Effector memory CD8-positive, alpha-beta T cell (primary cell): Measurements from ENCODE around the gene SEMA7A.
A peak's percentile ranks its signal among the peaks of the same experiment; 100 is the strongest.
"Not testable (repeated sequence)": the region's sequence is repeated elsewhere in the genome, so short reads cannot be mapped to it uniquely, and the experiment has no call there.

Source experiments
- ATAC-seq: fragments of 150-1000 bp; cut with Tn5 transposase; replicated peaks from 2 replicates; pipeline ENCODE4 v1.10.0; 2021; ENCODE audit warnings: mild to moderate bottlenecking, moderate library complexity
- DNase-seq, 3 experiments: peaks; one replicate each; pipeline ENCODE4 v3.0.0; 2021
- H3K27ac Mint-ChIP-seq, 2 donors: one replicate each; pipeline ENCODE4 v1.8.0; 2022; ENCODE audit warnings: mild to moderate bottlenecking in 2 of 2, mixed read lengths in 2 of 2, moderate library complexity in 2 of 2
- H3K27me3 Mint-ChIP-seq, 2 donors: one replicate each; pipeline ENCODE4 v1.8.0; 2022; ENCODE audit warnings: mixed read lengths in 2 of 2
- H3K36me3 Mint-ChIP-seq: one replicate; pipeline ENCODE4 v1.8.0; 2022; ENCODE audit warnings: mild to moderate bottlenecking, moderate library complexity, mixed read lengths; ENCODE audit not compliant: insufficient read depth
- H3K4me1 Mint-ChIP-seq, 2 donors: one replicate each; pipeline ENCODE4 v1.8.0; 2022; ENCODE audit warnings: low read depth in 2 of 2, mixed read lengths in 2 of 2
- H3K4me3 Mint-ChIP-seq, 2 donors: one replicate each; pipeline ENCODE4 v1.8.0; 2022; ENCODE audit warnings: mild to moderate bottlenecking in 2 of 2, mixed read lengths in 2 of 2, moderate library complexity in 2 of 2
- H3K9me3 Mint-ChIP-seq, 2 donors: one replicate each; pipeline ENCODE4 v1.8.0; 2022; ENCODE audit warnings: mixed read lengths in 2 of 2

SEMA7A gene

GRCh38 chr15:74392902-74393301, 40.9 kb downstream of the SEMA7A start:
- Mint-ChIP-seq H3K27me3 (no peaks in the 10 kb centered on the region), H3K4me1 (peaks cover 13 to 32% of the 10 kb centered on the region in 2 donors)

GRCh38 chr15:74392451-74392830, 41.3 kb downstream of the SEMA7A start:
- H3K4me3 Mint-ChIP-seq = no peak overlapping the region
- peak overlapping the region; percentile 27 to 88 for H3K27ac Mint-ChIP-seq
- H3K27me3 Mint-ChIP-seq = no peaks in the 10 kb centered on the region
- ATAC-seq (no peak), DNase-seq (no peak)
- peaks cover 12 to 28% of the 10 kb centered on the region in 2 donors for H3K4me1 Mint-ChIP-seq
- H3K36me3 Mint-ChIP-seq = no peaks in the 10 kb centered on the region
- H3K9me3 Mint-ChIP-seq = no peaks in the 10 kb centered on the region

More at GRCh38 chr15:74392902-74393301, 40.9 kb downstream of the SEMA7A start:
- DNase-seq (no peak), ATAC-seq (no peak)
- no peaks in the 10 kb centered on the region for H3K9me3 Mint-ChIP-seq
- no peaks in the 10 kb centered on the region for H3K36me3 Mint-ChIP-seq
- peak overlapping the region; percentile 27 to 88 for H3K27ac Mint-ChIP-seq
- no peak overlapping the region for H3K4me3 Mint-ChIP-seq

- Mint-ChIP-seq H3K9me3 (no peaks in the 10 kb centered on the region), H3K4me1 (peaks cover 12 to 26% of the 10 kb centered on the region in 2 donors), H3K4me3 (no peak overlapping the region), H3K36me3 (no peaks in the 10 kb centered on the region), H3K27ac (peak overlapping the region; percentile 27 to 88), H3K27me3 (no peaks in the 10 kb centered on the region)
- DNase-seq (no peak), ATAC-seq (no peak)
Observed at GRCh38 chr15:74391582-74392450, 41.9 kb downstream of the SEMA7A start.

- ATAC-seq = no peak
- Mint-ChIP-seq H3K36me3 (no peaks in the 10 kb centered on the region), H3K4me1 (peaks cover 8 to 23% of the 10 kb centered on the region in 2 donors), H3K4me3 (no peak overlapping the region), H3K27me3 (no peaks in the 10 kb centered on the region), H3K9me3 (no peaks in the 10 kb centered on the region), H3K27ac (peak overlapping the region in 1 of 2 donors; percentile 88)
- DNase-seq = no peak
Observed at GRCh38 chr15:74390647-74391288, 43.0 kb downstream of the SEMA7A start.

GRCh38 chr15:74390049-74390646, 43.6 kb downstream of the SEMA7A start:
- not testable (repeated sequence) for ATAC-seq, H3K9me3 Mint-ChIP-seq, H3K36me3 Mint-ChIP-seq, H3K27me3 Mint-ChIP-seq, DNase-seq, H3K4me3 Mint-ChIP-seq
- Mint-ChIP-seq H3K27ac (peak overlapping the region in 1 of 2 donors; percentile 88), H3K4me1 (peaks cover 9 to 25% of the 10 kb centered on the region in 2 donors)

GRCh38 chr15:74389241-74390048, 44.3 kb downstream of the SEMA7A start:
- H3K36me3 Mint-ChIP-seq = no peaks in the 10 kb centered on the region
- peaks cover 15 to 32% of the 10 kb centered on the region in 2 donors for H3K4me1 Mint-ChIP-seq
- DNase-seq (no peak), ATAC-seq (no peak)
- no peaks in the 10 kb centered on the region for H3K9me3 Mint-ChIP-seq
- no peaks in the 10 kb centered on the region for H3K27me3 Mint-ChIP-seq
- H3K4me3 Mint-ChIP-seq = no peak overlapping the region
- peak overlapping the region; percentile 26 to 48 for H3K27ac Mint-ChIP-seq

- DNase-seq (no peak), ATAC-seq (no peak)
- Mint-ChIP-seq H3K4me1 (peaks cover 24 to 38% of the 10 kb centered on the region in 2 donors), H3K9me3 (no peaks in the 10 kb centered on the region), H3K27ac (peak overlapping the region; percentile 26 to 48), H3K27me3 (no peaks in the 10 kb centered on the region), H3K4me3 (no peak overlapping the region), H3K36me3 (no peaks in the 10 kb centered on the region)
Observed at GRCh38 chr15:74388363-74388951, 45.3 kb downstream of the SEMA7A start.

- no peak overlapping the region for H3K27ac Mint-ChIP-seq
- DNase-seq = no peak
- no peak for ATAC-seq
- H3K4me3 Mint-ChIP-seq = no peak overlapping the region
- no peaks in the 10 kb centered on the region for H3K9me3 Mint-ChIP-seq
- peaks cover 25 to 38% of the 10 kb centered on the region in 2 donors for H3K4me1 Mint-ChIP-seq
- no peaks in the 10 kb centered on the region for H3K36me3 Mint-ChIP-seq
- no peaks in the 10 kb centered on the region for H3K27me3 Mint-ChIP-seq
Observed at GRCh38 chr15:74387621-74388362, 46.0 kb downstream of the SEMA7A start.

- no peaks in the 10 kb centered on the region for H3K9me3 Mint-ChIP-seq
- no peak overlapping the region for H3K4me3 Mint-ChIP-seq
- DNase-seq (no peak), ATAC-seq (no peak)
- H3K27me3 Mint-ChIP-seq = no peaks in the 10 kb centered on the region
- no peaks in the 10 kb centered on the region for H3K36me3 Mint-ChIP-seq
- no peak overlapping the region for H3K27ac Mint-ChIP-seq
- H3K4me1 Mint-ChIP-seq = peaks cover 26 to 33% of the 10 kb centered on the region in 2 donors
Observed at GRCh38 chr15:74387141-74387541, 46.6 kb downstream of the SEMA7A start.

- Mint-ChIP-seq H3K27ac (no peak overlapping the region), H3K4me1 (peaks cover 24 to 28% of the 10 kb centered on the region in 2 donors), H3K9me3 (no peaks in the 10 kb centered on the region), H3K36me3 (no peaks in the 10 kb centered on the region), H3K27me3 (peaks cover 0 to under 1% of the 10 kb centered on the region in 2 donors), H3K4me3 (no peak overlapping the region)
- ATAC-seq (no peak), DNase-seq (no peak)
Observed at GRCh38 chr15:74386496-74387140, 47.1 kb downstream of the SEMA7A start.

GRCh38 chr15:74385733-74386132, 48.0 kb downstream of the SEMA7A start:
- ATAC-seq = no peak

More at GRCh38 chr15:74385733-74386132, 48.0 kb downstream of the SEMA7A start:
- Mint-ChIP-seq H3K27me3 (peaks cover 0 to 9% of the 10 kb centered on the region in 2 donors), H3K36me3 (no peaks in the 10 kb centered on the region), H3K9me3 (no peaks in the 10 kb centered on the region), H3K4me1 (peaks cover 24 to 25% of the 10 kb centered on the region in 2 donors), H3K4me3 (peak overlapping the region in 1 of 2 donors; percentile 22), H3K27ac (peak overlapping the region; percentile 30 to 96)
- DNase-seq = no peak
